ENCODE measurements around the gene BPIFA2. TPM values are rescaled to one million over a fixed set of nuclear protein-coding genes. Genes with fewer than 3 reads are reported as not detected.
"Not testable (repeated sequence)": the region's sequence is repeated elsewhere in the genome, so short reads cannot be mapped to it uniquely, and the experiment has no call there.

The BPIFA2 gene
- polyA plus RNA-seq (ENCODE audit: insufficient read length in 12 of 12) = not detected
- long read RNA-seq, donor 1 = 0 reads
- long read RNA-seq, donor 2 = 0 reads
- long read RNA-seq, donor 3 = 0 reads
- long read RNA-seq, donor 4 = 0 reads
- long read RNA-seq, donor 5 = 0 reads
- long read RNA-seq, donor 6 = 0 reads
- long read RNA-seq, donor 7 = 0 reads
- long read RNA-seq, donor 8 = 0 reads
- long read RNA-seq, donor 9 = 0 reads
- long read RNA-seq, donor 10 = 0 reads
- long read RNA-seq, donor 11 = 0 reads

GRCh38 chr20:33167859-33168258, at the start of gene BPIFA2:
Gene BPIFA2 (plus strand): TSS chr20:33168159. CDS start chr20:33169146, 987 bp downstream.
- DNase-seq = no peak

DNA sequence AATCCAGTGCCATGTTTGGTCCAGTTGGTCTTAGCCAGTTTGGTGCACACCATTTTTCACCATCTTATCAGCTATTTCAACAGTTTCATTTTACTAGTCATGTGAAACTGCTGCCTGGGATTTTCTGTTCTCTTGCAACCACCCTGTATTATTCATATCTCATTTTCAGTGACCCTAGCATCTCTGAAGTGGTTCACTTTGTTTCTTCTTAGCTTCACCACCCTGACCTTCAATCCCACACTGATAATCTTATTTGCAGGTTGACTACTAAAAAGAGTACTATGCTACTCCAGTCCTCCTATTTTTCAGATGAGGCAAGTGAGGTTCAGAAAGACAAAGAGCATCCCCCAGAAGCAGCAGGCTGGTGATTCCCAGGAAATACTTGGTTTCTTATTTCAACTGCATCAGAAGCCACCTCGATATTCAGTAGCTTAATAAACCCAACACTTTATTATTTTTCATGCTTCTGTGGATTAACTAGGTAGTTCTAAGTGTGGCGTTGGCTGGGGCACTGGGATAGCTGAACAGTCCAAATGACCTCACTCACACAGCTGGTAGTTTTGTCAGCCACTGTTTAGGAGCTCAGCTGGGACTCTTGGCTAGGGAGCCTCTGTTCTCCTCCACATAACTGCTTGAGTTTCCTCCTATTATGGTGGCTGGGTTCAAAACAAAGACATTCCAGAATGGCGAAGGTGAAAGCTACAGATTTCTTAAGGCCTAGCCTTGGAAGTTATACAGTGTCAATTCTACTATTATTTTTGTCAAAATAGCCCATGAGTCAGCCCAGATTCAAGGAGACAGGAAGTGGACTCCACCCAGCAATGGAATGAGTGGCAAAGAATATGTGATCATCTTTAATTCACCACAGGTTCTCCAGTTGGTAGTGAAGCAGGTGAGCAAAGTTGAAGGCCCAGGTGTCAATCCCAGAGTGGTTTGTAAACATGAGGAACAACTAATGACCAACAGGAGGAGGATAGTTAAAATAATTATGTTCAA, 47.9 kb upstream of the BPIFA2 start:
- no peak for DNase-seq

- DNase-seq = no peak
These were observed 47.0 kb upstream of the BPIFA2 start for GRCh38 chr20:33120934-33121333.

GRCh38 chr20:33122297-33122696, 45.7 kb upstream of the BPIFA2 start:
- not testable (repeated sequence) for DNase-seq

- DNase-seq = no peak
These were observed 43.7 kb upstream of the BPIFA2 start for GRCh38 chr20:33124261-33124660.

DNA sequence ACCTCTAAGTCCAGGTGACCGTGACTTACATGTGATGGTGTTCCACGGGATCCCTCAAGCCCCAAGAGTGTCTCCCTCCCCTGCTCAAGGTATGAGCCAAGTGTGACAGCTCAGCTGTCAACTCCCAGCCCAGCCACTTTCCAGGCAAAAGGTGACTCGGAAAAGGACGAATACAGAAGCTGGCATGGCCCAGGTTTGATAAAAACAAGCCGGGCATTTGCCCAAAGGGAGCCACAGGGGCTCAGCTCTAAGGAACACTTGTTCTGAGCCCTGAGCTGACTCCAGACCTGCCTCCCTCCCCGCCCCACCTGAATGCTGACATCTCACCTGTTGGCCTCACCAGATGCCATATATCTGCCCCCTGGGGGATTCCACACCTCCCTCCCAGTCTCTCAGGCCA, 43.0 kb upstream of the BPIFA2 start:
- no peak for DNase-seq

GRCh38 chr20:33125983-33126382, 42.0 kb upstream of the BPIFA2 start:
- no peak for DNase-seq

GRCh38 chr20:33127422-33128097, 40.4 kb upstream of the BPIFA2 start:
- no peak for DNase-seq

DNA sequence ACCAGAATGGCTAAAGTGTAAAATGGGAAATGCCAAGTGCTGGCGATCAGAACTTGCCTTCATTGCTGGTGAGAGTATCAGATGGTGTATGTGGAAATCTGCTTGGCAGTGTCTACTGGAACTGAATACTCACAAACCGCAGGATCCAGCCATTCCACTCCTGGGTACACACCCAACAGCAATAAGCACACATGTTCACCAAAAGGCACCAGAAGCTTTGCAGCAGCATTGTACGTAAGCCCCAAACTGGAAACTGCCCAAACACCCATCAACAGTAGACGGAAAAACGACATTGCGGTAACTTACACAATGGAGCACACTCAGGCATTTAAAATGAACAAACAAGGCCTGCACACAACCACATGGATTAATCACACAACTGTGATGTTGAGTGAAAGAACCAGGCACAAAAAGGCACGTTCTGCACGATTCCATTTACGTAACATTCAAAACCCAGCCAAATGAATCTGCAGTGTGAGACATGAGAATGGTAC, 37.3 kb upstream of the BPIFA2 start:
- DNase-seq = no peak

GRCh38 chr20:33131949-33132473, 35.9 kb upstream of the BPIFA2 start:
- no peak for DNase-seq

DNA sequence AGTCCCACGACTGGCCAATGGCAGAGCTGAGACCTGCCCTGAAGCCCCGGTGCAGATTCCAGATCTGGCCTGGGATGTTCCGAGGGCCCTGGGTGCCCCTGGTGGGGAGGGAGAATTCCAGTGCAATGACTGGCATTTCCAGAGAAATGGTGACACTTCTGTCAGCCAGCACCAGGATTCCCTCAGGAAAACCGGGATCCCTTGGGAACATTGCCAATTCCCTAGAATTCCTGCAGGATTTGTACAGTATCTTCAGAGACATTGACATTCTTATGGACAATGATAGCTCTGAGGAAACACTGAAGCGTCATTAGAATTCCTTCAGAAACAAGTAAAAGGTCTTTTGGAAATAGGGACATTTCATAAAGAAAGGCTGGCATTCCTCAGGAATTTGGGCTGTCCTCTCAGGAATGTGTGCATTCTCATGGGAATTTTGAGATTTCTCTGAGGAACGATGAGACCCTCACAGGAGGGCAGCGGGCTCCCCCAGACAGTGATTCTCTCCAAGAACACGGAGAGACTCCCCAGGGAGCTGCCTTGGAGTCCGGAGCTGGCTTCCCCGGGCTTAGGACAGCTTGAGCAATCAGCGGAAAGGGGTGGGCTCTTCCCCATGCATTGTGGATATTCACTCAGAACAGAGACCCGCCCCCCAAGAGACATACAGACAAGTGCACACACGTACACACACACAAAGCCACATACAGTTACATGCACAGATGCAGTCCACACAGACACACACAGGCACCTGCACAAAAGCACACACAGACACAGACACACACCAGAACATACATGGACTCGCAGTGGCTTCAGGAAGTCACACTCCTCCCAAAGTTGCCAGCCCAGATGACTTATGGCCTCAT, 35.2 kb upstream of the BPIFA2 start:
- DNase-seq = no peak

- no peak for DNase-seq
These were observed 34.5 kb upstream of the BPIFA2 start for GRCh38 chr20:33133373-33133941.

DNA sequence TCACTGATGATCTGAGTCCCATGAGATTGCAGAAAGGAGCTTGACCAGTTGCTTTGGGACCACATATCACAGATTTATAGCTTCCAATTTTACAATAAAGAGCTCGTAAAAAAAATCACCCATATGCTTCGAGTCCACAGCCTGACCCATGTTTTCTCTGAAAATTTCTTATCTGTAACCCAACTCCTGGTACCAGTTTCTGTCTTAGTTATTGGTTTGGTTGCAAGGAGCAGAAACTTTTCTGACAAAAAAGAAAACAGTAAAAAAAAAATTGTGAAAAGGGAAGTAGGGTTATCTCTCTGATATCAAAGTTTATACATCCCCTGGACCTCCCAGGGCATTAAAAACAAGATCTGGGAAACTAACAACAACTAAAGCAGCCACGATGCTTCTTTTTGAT, 30.8 kb upstream of the BPIFA2 start:
- no peak for DNase-seq

DNA sequence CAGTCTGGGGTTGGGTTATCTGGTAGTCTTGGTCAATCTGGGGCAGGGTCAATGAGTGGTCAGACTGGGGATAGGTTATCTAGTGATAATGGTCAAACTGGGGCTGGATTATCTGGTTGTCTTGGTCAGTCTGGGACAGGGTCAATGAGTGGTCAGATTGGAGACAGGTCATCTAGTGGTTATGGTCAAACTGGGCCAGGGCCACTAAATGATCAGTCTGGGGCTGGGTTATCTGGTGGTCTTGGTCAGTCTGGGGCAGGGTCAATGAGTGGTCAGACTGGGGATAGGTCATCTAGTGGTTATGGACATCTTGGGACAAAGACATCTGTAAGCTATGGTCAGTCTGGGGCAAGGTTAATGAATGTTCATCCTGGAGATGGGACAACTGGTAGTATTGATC, 28.5 kb upstream of the BPIFA2 start:
- DNase-seq = no peak

GRCh38 chr20:33145521-33145920, 22.4 kb upstream of the BPIFA2 start:
- DNase-seq = no peak

- DNase-seq = no peak
These were observed 20.7 kb upstream of the BPIFA2 start for GRCh38 chr20:33147299-33147698.

- DNase-seq = no peak
These were observed 19.9 kb upstream of the BPIFA2 start for GRCh38 chr20:33148040-33148439.

DNA sequence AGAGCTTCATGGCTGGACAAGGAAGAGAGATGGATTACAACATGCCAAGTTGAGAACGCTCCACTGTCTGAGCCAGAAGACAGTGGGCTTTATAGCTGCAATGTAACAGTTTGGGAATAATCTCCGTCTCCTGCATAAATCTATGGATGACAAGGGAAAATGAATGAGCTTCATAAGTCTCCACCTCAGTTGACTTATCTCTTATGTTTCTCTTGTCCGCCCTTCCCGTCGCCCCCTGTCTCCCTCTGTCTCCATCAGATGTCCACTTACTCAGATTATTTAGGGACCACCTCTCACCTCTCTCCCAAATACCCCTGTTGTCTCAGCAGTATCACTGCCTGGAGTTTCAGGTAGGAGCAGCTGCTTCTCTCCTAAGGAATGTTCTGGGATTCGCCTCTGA, 13.7 kb upstream of the BPIFA2 start:
- no peak for DNase-seq

- no peak for DNase-seq
These were observed 9.1 kb upstream of the BPIFA2 start for GRCh38 chr20:33158637-33159385.

DNA sequence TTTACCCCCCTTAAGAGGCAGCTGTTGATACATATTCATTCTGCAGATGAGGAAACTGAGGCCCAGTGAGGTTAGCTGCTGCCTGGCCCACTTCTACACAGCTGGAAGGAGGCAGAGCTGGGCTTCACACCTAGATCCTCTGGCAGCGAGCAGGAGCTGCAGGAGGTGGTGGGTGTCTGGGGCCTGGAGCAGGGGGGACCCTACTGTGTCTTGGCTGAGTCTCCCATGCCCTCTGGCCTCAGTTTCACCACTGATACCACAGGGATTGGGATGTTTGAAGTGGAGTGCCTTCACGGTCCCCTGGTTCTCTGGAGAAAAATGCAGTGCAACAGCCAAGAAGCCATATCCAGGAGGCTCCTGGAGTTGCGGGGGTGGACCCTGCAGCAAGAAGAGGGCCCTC, 8.2 kb upstream of the BPIFA2 start:
- no peak for DNase-seq

All from muscle of arm (tissue), 14 donors.